ENCODE data around the gene B4GALT4. TPM values are rescaled to one million over a fixed set of nuclear protein-coding genes. Genes with fewer than 3 reads are reported as not detected.

B4GALT4 gene
- total RNA-seq, 2 donors from 2014 or later: 12.5 to 14.8 TPM

DNA sequence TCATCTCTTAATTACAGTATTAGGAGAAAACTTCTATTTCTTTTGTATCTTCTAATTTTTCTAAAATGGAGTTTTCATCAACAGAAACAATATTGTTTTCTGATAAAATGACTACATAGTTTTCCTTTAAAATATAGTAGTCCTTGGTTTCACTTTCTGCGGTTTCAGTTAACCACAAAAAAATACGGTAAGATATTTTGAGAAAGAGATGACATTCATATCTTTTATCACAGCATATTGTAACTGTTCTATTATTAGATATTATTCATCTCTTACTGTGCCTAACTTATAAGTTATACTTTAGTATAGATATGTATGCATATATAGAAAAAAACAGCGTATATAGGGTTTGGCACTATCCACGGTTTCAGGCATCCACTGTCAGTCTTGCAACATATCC lies 2.3 kb downstream of the B4GALT4 start:
- Histone ChIP-seq H3K36me3 (replicated peaks in 1 of 2; ENCODE audit: insufficient read depth in 1 of 2, low read depth in 2 of 2) (peaks cover 0 to 5% of the 10 kb centered on the region in 2 donors), H3K4me1 (peaks cover 20% of the 10 kb centered on the region), H3K27me3 (no peaks in the 10 kb centered on the region), H3K27ac (peak overlapping the region in 2 of 4 donors; percentile 91 to 99), H3K4me3 (no peak overlapping the region), H3K9me3 (no peaks in the 10 kb centered on the region)
- TF ChIP-seq, protein P1, sequence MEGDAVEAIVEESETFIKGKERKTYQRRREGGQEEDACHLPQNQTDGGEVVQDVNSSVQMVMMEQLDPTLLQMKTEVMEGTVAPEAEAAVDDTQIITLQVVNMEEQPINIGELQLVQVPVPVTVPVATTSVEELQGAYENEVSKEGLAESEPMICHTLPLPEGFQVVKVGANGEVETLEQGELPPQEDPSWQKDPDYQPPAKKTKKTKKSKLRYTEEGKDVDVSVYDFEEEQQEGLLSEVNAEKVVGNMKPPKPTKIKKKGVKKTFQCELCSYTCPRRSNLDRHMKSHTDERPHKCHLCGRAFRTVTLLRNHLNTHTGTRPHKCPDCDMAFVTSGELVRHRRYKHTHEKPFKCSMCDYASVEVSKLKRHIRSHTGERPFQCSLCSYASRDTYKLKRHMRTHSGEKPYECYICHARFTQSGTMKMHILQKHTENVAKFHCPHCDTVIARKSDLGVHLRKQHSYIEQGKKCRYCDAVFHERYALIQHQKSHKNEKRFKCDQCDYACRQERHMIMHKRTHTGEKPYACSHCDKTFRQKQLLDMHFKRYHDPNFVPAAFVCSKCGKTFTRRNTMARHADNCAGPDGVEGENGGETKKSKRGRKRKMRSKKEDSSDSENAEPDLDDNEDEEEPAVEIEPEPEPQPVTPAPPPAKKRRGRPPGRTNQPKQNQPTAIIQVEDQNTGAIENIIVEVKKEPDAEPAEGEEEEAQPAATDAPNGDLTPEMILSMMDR (IDR thresholded peaks at IDR 0.05): no peak
- no peak for TF ChIP-seq POLR2A (IDR thresholded peaks at IDR 0.05)
- intact Hi-C loops (cut with DNase I): no loop called here
- WGBS, 2 donors: 47 to 51% methylated on average over 4 of the region's 4 CpGs
- DNase-seq (no peak), ATAC-seq (no peak)

DNA sequence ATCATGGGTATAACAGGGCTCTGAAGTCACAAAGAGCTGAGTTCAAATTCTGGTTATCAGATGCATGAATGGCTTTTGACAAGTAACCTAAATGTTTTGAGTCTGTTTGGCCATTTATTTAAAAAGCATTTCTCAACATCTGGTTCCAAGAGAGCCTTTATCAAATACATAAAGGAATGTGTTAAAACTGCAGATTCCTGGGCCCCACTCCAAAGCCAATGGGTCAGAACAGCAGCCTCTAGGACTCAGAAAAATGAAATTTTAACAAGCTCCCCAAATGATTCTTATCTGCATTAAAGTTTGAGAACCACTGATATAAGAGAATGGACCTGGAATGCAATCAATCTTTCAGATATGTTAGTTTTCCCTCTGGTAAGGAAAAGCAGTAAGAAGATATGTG lies 3.4 kb downstream of the B4GALT4 start:
- peaks cover 0 to 7% of the 10 kb centered on the region in 2 donors for H3K36me3 ChIP-seq (replicated peaks in 1 of 2; ENCODE audit: insufficient read depth in 1 of 2, low read depth in 2 of 2)
- H3K9me3 ChIP-seq: no peaks in the 10 kb centered on the region
- no peak overlapping the region for H3K4me3 ChIP-seq
- TF ChIP-seq POLR2A (IDR thresholded peaks at IDR 0.05): no peak
- TF ChIP-seq, protein P1 (IDR thresholded peaks at IDR 0.05): no peak
- DNase-seq: no peak
- ATAC-seq: no peak
- intact Hi-C loops (cut with DNase I): no loop called here
- no peaks in the 10 kb centered on the region for H3K27me3 ChIP-seq
- peak overlapping the region in 1 of 4 donors; percentile 13 for H3K27ac ChIP-seq
- H3K4me1 ChIP-seq: peaks cover 20% of the 10 kb centered on the region

DNA sequence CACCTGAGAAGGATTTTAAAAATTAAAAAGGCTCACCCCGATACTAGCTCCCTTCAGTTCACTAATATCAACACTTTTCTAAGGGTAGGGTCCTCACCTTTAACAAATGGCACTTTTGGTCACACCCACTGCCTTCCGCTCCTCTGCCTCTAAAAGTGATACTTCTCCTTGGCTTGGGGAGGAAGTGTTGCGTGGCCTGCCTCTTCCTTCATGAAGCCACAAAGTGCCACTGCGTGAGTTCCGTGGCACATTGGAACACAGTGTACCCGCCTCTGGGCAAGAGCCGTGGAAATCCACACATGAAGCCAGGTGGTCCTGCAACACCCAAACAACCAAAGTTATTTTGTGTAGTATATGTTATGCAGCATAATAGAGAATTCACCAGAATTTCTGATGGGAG lies 3.9 kb downstream of the B4GALT4 start:
- intact Hi-C loops (cut with DNase I): no loop called here
- H3K4me1 ChIP-seq: peaks cover 20% of the 10 kb centered on the region
- peaks cover 0 to 7% of the 10 kb centered on the region in 2 donors for H3K36me3 ChIP-seq (replicated peaks in 1 of 2; ENCODE audit: insufficient read depth in 1 of 2, low read depth in 2 of 2)
- no peak overlapping the region for H3K4me3 ChIP-seq
- no peaks in the 10 kb centered on the region for H3K27me3 ChIP-seq
- H3K9me3 ChIP-seq: no peaks in the 10 kb centered on the region
- 75 to 96% methylated on average over 7 of the region's 7 CpGs for WGBS, 2 donors
- H3K27ac ChIP-seq: peak overlapping the region in 1 of 4 donors; percentile 13
- TF ChIP-seq, protein P1 (IDR thresholded peaks at IDR 0.05): no peak
- TF ChIP-seq POLR2A (IDR thresholded peaks at IDR 0.05): no peak
- ATAC-seq (no peak), DNase-seq (no peak)

DNA sequence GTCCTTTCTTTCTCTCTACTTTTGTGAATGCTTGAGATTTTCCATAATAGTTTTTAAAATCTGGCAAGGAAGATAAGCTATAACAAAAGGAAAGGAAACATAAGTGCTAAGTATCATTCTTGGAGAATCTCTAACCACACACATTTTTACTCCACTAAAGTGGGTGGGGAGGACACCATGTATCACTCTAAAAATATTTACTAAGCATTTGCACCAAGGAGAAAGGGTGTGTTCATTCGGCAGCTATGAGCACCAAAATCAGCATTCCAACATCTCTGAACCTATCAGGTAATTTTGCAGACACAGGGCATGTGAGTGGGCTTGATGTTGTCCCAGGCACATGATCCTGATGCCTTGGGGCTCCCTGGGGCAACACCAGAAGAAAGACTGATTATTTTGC lies 5.5 kb downstream of the B4GALT4 start:
- no peak overlapping the region for H3K27ac ChIP-seq
- peaks cover 12% of the 10 kb centered on the region for H3K4me1 ChIP-seq
- intact Hi-C loops (cut with DNase I): no loop called here
- no peak for DNase-seq
- H3K9me3 ChIP-seq: no peaks in the 10 kb centered on the region
- no peak overlapping the region for H3K4me3 ChIP-seq
- no peak for ATAC-seq
- TF ChIP-seq POLR2A (IDR thresholded peaks at IDR 0.05): no peak
- TF ChIP-seq, protein P1 (IDR thresholded peaks at IDR 0.05): no peak
- peaks cover 2 to 7% of the 10 kb centered on the region in 2 donors for H3K36me3 ChIP-seq (replicated peaks in 1 of 2; ENCODE audit: insufficient read depth in 1 of 2, low read depth in 2 of 2)
- WGBS, 2 donors: 81 to 88% methylated on average over 1 of the region's 1 CpG
- H3K27me3 ChIP-seq: no peaks in the 10 kb centered on the region

DNA sequence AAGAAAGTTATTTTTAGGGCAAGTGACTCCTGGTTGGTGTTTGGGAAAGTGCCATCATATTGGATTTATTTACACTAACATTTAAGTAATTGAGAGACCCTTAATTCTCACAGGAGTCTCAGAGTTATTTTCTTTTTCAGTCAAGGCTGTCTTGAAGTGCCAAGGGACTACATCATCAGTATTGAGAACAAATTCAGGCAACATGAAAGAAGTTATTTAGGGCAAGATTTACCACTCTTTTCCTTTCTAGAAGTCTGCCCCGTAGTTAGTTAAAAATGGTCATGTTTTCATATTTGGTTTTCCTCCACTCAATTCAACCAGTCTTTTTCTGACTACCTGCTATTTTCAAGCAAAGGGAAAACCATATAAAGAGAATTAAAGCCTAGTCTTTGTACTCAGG lies 6.1 kb downstream of the B4GALT4 start:
- 86 to 96% methylated on average over 1 of the region's 1 CpG for WGBS, 2 donors
- Histone ChIP-seq H3K27me3 (no peaks in the 10 kb centered on the region), H3K4me3 (no peak overlapping the region), H3K9me3 (no peaks in the 10 kb centered on the region), H3K27ac (no peak overlapping the region), H3K36me3 (replicated peaks in 1 of 2; ENCODE audit: insufficient read depth in 1 of 2, low read depth in 2 of 2) (peaks cover 6 to 9% of the 10 kb centered on the region in 2 donors), H3K4me1 (peaks cover 10% of the 10 kb centered on the region)
- TF ChIP-seq POLR2A (IDR thresholded peaks at IDR 0.05): no peak
- TF ChIP-seq, protein P1 (IDR thresholded peaks at IDR 0.05): no peak
- ATAC-seq (no peak), DNase-seq (no peak)
- intact Hi-C loops (cut with DNase I): no loop called here
